A673 (cell line): ENCODE results near the gene LAMA2. TPM values are rescaled to one million over a fixed set of nuclear protein-coding genes. Genes with fewer than 3 reads are reported as not detected.

ENCODE experiments used
- BruUV-seq: library from RNA; stranded (reverse); fragments of 400-500 nt; replicated peaks from 2 replicates; lab custom pipeline; 2021; lab: Mats Ljungman, UMichigan
- CTCF ChIA-PET: fragments of 300-600 bp; sonication (Branson Sonifier 250); formaldehyde crosslinking; loops from one replicate; lab custom pipeline; 2022; ENCODE audit warnings: antibody characterized with exemption; lab: Charles Lee
- POLR2A ChIA-PET: fragments of 300-600 bp; sonication (Branson Sonifier 250); formaldehyde crosslinking; loops from one replicate; lab custom pipeline; 2022; ENCODE audit warnings: antibody characterized with exemption; ENCODE audit not compliant: low non-redundant PET; lab: Charles Lee
- DNase-seq: peaks from one replicate; pipeline ENCODE4 v3.0.0-alpha.2; 2015; ENCODE audit warnings: low spot score
- H3K27ac ChIP-seq: fragments of 200-600 bp; sonication (generic); 2 replicates; pipeline ENCODE4 v1.5.1; 2016; ENCODE audit warnings: mixed run types, low read depth, mild to moderate bottlenecking, mixed read lengths, antibody characterized with exemption, low read length; ENCODE audit not compliant: poor library complexity, severe bottlenecking
- H3K27me3 ChIP-seq: fragments of 200-600 bp; sonication (generic); replicated peaks from 2 replicates; pipeline ENCODE4 v1.6.1; 2017; ENCODE audit warnings: mixed run types, low read depth, mild to moderate bottlenecking, mixed read lengths, antibody characterized with exemption, low read length; ENCODE audit not compliant: insufficient read depth, poor library complexity
- H3K36me3 ChIP-seq: fragments of 200-600 bp; sonication (generic); 2 replicates; pipeline ENCODE4 v1.6.1; 2016; ENCODE audit warnings: mixed run types, mild to moderate bottlenecking, mixed read lengths, antibody characterized with exemption, low read length; ENCODE audit not compliant: insufficient read depth, poor library complexity, severe bottlenecking
- H3K4me1 ChIP-seq: fragments of 200-600 bp; sonication (generic); 2 replicates; pipeline ENCODE4 v1.6.1; 2017; ENCODE audit warnings: mixed run types, mild to moderate bottlenecking, mixed read lengths, antibody characterized with exemption, low read length; ENCODE audit not compliant: insufficient read depth, poor library complexity, severe bottlenecking
- H3K4me3 ChIP-seq: fragments of 200-600 bp; sonication (generic); 2 replicates; pipeline ENCODE4 v1.5.1; 2016; ENCODE audit warnings: low read depth, mixed run types, mild to moderate bottlenecking, mixed read lengths, low read length; ENCODE audit not compliant: poor library complexity, severe bottlenecking
- H3K9me3 ChIP-seq: fragments of 200-600 bp; sonication (generic); 2 replicates; pipeline ENCODE4 v1.6.1; 2016; ENCODE audit warnings: mixed run types, low read depth, mild to moderate bottlenecking, mixed read lengths, antibody characterized with exemption, low read length; ENCODE audit not compliant: poor library complexity, severe bottlenecking
- EZH2 ChIP-seq: fragments of 200-600 bp; sonication (generic); IDR thresholded peaks from 2 replicates; pipeline ENCODE4 v1.6.1; 2017; ENCODE audit warnings: borderline replicate concordance, low read depth, mild to moderate bottlenecking, mixed read lengths, antibody characterized with exemption, low read length; ENCODE audit not compliant: poor library complexity, severe bottlenecking
- intact Hi-C: fragments of 100-400 bp; cut with micrococcal nuclease; formaldehyde crosslinking; loops from one replicate; pipeline ENCODE4 v1.10.0; 2022; ENCODE audit not compliant: unreplicated experiment
- total RNA-seq: library from RNA; stranded (reverse); gene quantifications from 2 replicates; pipeline ENCODE4 v1.2.3, GENCODE V29; 2021
- TF ChIP-seq, protein P1 (sequence below): fragments of 300-800, 200-600 bp; sonication (generic); conservative IDR thresholded peaks from 2 replicates; pipeline ENCODE4 v1.5.1; 2017; ENCODE audit warnings: low read depth, mild to moderate bottlenecking, antibody characterized with exemption, low read length, moderate library complexity, mixed read lengths

LAMA2 gene
- total RNA-seq, 1 experiment from 2014 or later = 2.2 TPM

- ChIA-PET CTCF (no interaction called here), POLR2A (no interaction called here)
- no peaks in the 10 kb centered on the region for H3K36me3 ChIP-seq
- intact Hi-C loops = no loop called here
- no peak for TF ChIP-seq EZH2
- TF ChIP-seq, protein P1, sequence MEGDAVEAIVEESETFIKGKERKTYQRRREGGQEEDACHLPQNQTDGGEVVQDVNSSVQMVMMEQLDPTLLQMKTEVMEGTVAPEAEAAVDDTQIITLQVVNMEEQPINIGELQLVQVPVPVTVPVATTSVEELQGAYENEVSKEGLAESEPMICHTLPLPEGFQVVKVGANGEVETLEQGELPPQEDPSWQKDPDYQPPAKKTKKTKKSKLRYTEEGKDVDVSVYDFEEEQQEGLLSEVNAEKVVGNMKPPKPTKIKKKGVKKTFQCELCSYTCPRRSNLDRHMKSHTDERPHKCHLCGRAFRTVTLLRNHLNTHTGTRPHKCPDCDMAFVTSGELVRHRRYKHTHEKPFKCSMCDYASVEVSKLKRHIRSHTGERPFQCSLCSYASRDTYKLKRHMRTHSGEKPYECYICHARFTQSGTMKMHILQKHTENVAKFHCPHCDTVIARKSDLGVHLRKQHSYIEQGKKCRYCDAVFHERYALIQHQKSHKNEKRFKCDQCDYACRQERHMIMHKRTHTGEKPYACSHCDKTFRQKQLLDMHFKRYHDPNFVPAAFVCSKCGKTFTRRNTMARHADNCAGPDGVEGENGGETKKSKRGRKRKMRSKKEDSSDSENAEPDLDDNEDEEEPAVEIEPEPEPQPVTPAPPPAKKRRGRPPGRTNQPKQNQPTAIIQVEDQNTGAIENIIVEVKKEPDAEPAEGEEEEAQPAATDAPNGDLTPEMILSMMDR = no peak
- no peaks in the 10 kb centered on the region for H3K9me3 ChIP-seq
- DNase-seq = no peak
- no peaks in the 10 kb centered on the region for H3K27me3 ChIP-seq
- BruUV-seq = no TSS peak
- no peak overlapping the region for H3K4me3 ChIP-seq
- H3K4me1 ChIP-seq = peaks cover 25% of the 10 kb centered on the region
- no peak overlapping the region for H3K27ac ChIP-seq
These were observed 632.1 kb downstream of the LAMA2 start for GRCh38 chr6:129515004-129515403.

DNA sequence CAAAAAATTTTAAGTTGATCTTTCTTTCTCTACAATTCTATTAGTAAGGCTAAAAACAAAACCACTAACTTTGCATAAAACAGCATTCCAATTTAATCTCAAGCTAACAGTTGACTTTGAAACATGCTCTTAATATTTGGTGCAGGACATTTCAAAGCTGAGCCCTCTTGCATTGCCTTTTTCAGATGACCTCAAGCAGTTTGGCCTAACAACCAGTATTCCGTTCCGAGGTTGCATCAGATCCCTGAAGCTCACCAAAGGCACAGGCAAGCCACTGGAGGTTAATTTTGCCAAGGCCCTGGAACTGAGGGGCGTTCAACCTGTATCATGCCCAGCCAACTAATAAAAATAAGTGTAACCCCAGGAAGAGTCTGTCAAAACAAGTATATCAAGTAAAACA lies 633.1 kb downstream of the LAMA2 start:
- CTCF ChIA-PET = interaction anchor here (1.5 kb wide), 1 partner anchor 15 kb away, joined by 15 read pairs; no protein-coding TSS in a partner anchor
- POLR2A ChIA-PET = no interaction called here
- intact Hi-C loops = no loop called here
- Histone ChIP-seq H3K9me3 (no peaks in the 10 kb centered on the region), H3K27me3 (no peaks in the 10 kb centered on the region), H3K36me3 (no peaks in the 10 kb centered on the region), H3K4me3 (no peak overlapping the region), H3K4me1 (peaks cover 16% of the 10 kb centered on the region), H3K27ac (no peak overlapping the region)
- TF ChIP-seq, protein P1 = no peak
- TF ChIP-seq EZH2 = no peak
- no peak for DNase-seq
- BruUV-seq = no TSS peak

DNA sequence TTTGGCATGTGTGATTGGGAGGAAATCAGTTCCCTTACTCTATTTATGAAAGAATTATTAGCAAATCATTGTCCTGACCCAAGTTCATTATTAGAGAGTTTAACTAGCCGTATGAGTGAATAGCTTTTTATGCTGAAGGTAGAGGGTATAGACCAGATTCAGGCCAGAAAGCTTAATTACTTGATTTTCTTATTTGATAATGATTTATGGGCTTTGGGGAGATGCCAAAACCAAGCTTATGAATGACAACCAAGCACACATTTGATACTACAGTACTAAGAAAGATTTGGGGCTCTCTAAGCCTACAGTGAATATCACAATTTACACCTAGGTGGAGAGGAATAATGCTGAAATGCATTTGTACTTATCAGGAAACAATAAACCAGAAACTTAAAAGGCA lies 633.8 kb downstream of the LAMA2 start:
- Histone ChIP-seq H3K27me3 (no peaks in the 10 kb centered on the region), H3K36me3 (no peaks in the 10 kb centered on the region), H3K4me3 (no peak overlapping the region), H3K4me1 (peaks cover 12% of the 10 kb centered on the region), H3K27ac (no peak overlapping the region), H3K9me3 (no peaks in the 10 kb centered on the region)
- intact Hi-C loops = no loop called here
- TF ChIP-seq EZH2 = no peak
- TF ChIP-seq, protein P1 = no peak
- ChIA-PET CTCF (interaction anchor here (1.5 kb wide), 1 partner anchor 16 kb away, joined by 15 read pairs; no protein-coding TSS in a partner anchor), POLR2A (no interaction called here)
- DNase-seq = peak; percentile 47
- no TSS peak for BruUV-seq
